Peyer's patch (tissue), 4 donors: ENCODE measurements around the gene BBS7. TPM values are rescaled to one million over a fixed set of nuclear protein-coding genes. Genes with fewer than 3 reads are reported as not detected.

ENCODE experiments used
- DNase-seq, 3 donors: peaks; one replicate each; pipeline ENCODE4 v3.0.0-alpha.2; 2017 to 2019
- H3K27ac ChIP-seq, 4 donors: fragments of 200-600 bp; sonication (generic); one replicate each; pipeline ENCODE4 v1.5.1; 2016 to 2019
- H3K27me3 ChIP-seq, 2 donors: fragments of 200-600 bp; sonication (generic); one replicate each; pipeline ENCODE4 v1.5.1; 2019
- H3K36me3 ChIP-seq, 3 donors: fragments of 200-600 bp; sonication (generic); one replicate each; pipeline ENCODE4 v1.5.1; 2016 to 2019
- H3K4me1 ChIP-seq, 4 donors: fragments of 200-600 bp; sonication (generic); one replicate each; pipeline ENCODE4 v1.5.1; 2016 to 2019
- H3K4me3 ChIP-seq, 4 donors: fragments of 200-600 bp; sonication (generic); 1 replicate in 3 of 4; 2 replicates in 1 of 4; pipeline ENCODE4 v1.5.1; 2016 to 2019; ENCODE audit warnings: mild to moderate bottlenecking in 1 of 4
- H3K9me3 ChIP-seq, 4 donors: fragments of 200-600 bp; sonication (generic); one replicate each; pipeline ENCODE4 v1.5.1; 2016 to 2019; ENCODE audit warnings: mild to moderate bottlenecking in 1 of 4
- POLR2A ChIP-seq, 2 donors: fragments of 450-650 bp; IDR thresholded peaks; one replicate each; pipeline ENCODE4 v1.5.1; 2017; ENCODE audit warnings: antibody characterized with exemption in 2 of 2, mild to moderate bottlenecking in 2 of 2, moderate library complexity in 2 of 2
- total RNA-seq, 4 donors: library from RNA; depleted of rRNA; stranded (reverse); fragments of >200 nt; gene quantifications; one replicate each; pipeline ENCODE4 v1.1.0, GENCODE V29; 2016
- TF ChIP-seq, protein P1 (sequence below), 6 experiments: fragments of 450-650 bp in 4 of 6; fragments of 200-600 bp in 2 of 6; sonication (generic) in 1 of 6; IDR thresholded peaks; one replicate each; pipeline ENCODE4 v1.5.1; 2017 to 2019; ENCODE audit warnings: antibody characterized with exemption in 6 of 6, mild to moderate bottlenecking in 3 of 6, moderate library complexity in 1 of 6

Gene BBS7
- total RNA-seq, 4 donors from 2014 or later = 4.2 to 10.0 (median 8.6) TPM

DNA sequence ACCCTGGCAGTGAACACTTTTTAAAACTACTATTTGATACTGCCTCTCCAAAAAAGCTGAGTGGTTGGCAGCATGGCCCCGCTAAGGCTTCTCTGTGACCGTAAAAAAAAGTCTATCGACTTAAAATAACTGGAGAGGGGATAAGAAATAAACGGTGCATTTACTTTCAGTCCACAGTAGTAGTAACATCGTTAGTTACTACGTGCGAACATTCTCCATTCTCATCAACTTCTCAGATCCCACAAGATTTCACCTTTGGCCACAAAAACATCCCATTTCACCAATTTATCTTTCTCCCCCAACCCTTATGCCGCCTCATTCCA lies 69.7 kb downstream of the BBS7 start:
- Histone ChIP-seq H3K4me3 (peak overlapping the region; percentile 67 to 76 (median 71)), H3K9me3 (no peaks in the 10 kb centered on the region), H3K36me3 (peaks cover 0 to 27% (median 0%) of the 10 kb centered on the region in 3 donors), H3K27ac (peak overlapping the region; percentile 83 to 93 (median 87)), H3K27me3 (no peaks in the 10 kb centered on the region), H3K4me1 (peaks cover 0 to 12% (median 2%) of the 10 kb centered on the region in 4 donors)
- DNase-seq = no peak
- no peak for TF ChIP-seq POLR2A (IDR thresholded peaks at IDR 0.05)
- TF ChIP-seq, protein P1, sequence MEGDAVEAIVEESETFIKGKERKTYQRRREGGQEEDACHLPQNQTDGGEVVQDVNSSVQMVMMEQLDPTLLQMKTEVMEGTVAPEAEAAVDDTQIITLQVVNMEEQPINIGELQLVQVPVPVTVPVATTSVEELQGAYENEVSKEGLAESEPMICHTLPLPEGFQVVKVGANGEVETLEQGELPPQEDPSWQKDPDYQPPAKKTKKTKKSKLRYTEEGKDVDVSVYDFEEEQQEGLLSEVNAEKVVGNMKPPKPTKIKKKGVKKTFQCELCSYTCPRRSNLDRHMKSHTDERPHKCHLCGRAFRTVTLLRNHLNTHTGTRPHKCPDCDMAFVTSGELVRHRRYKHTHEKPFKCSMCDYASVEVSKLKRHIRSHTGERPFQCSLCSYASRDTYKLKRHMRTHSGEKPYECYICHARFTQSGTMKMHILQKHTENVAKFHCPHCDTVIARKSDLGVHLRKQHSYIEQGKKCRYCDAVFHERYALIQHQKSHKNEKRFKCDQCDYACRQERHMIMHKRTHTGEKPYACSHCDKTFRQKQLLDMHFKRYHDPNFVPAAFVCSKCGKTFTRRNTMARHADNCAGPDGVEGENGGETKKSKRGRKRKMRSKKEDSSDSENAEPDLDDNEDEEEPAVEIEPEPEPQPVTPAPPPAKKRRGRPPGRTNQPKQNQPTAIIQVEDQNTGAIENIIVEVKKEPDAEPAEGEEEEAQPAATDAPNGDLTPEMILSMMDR (IDR thresholded peaks at IDR 0.05) = no peak

- Histone ChIP-seq H3K9me3 (no peaks in the 10 kb centered on the region), H3K27me3 (no peaks in the 10 kb centered on the region), H3K36me3 (peaks cover 0 to 21% (median 0%) of the 10 kb centered on the region in 3 donors), H3K27ac (peak overlapping the region in 3 of 4 donors; percentile 83 to 93 (median 90)), H3K4me1 (peaks cover 0 to 12% (median 2%) of the 10 kb centered on the region in 4 donors), H3K4me3 (no peak overlapping the region)
- DNase-seq = no peak
- TF ChIP-seq POLR2A (IDR thresholded peaks at IDR 0.05) = no peak
- TF ChIP-seq, protein P1 (IDR thresholded peaks at IDR 0.05) = no peak
Observed at GRCh38 chr4:121799867-121800501, 70.3 kb downstream of the BBS7 start.

DNA sequence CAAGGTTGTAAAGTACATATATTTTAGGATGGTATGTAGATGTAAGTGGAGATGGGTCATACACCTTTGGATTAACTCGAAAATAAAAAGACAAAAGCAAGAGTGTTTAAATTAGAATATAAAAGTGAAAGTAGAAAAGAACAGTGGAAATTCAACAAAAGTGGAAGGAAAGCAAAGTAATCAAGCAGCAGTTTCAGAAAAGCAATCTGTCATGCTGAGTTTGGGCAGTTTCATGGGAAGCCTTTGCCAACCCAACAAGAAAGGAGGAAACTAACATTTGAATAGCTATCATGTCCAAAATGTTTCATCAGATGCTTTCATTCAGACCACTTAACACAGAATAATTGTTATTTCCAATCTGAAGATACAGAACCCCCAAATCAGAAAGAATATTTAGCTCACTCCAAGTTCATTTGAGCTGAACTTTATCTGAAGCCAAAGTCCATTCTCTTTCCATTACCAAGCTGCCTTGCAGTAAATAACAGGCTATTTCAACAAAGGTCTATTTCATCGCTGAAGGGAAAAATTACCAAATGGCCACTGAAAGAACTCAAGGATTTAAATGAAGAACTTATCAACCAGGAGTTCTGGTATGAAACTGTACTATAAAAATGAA lies 71.0 kb downstream of the BBS7 start:
- Histone ChIP-seq H3K4me1 (peaks cover 0 to 12% (median 2%) of the 10 kb centered on the region in 4 donors), H3K27ac (no peak overlapping the region), H3K36me3 (peaks cover 0 to 14% (median 0%) of the 10 kb centered on the region in 3 donors), H3K4me3 (no peak overlapping the region), H3K9me3 (no peaks in the 10 kb centered on the region), H3K27me3 (no peaks in the 10 kb centered on the region)
- no peak for DNase-seq
- TF ChIP-seq, protein P1 (IDR thresholded peaks at IDR 0.05) = no peak
- TF ChIP-seq POLR2A (IDR thresholded peaks at IDR 0.05) = no peak

DNA sequence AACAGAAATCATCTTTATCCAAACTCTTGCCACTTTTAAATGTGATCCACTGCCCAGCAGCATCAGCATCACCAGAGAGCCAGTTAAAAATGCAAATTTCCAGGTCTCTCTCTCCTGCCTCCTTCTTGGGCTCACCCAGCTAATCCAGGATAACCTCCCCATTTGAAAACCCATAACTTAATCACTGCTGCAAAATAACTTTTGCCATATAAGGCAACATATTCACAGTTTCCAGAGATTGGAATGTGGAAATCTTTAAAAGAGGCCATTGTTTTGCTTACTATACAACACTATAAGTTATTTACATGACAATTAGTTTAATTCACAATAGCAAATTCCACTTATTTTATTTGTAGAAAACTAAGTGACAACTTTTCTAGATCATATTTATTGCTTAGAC lies 74.0 kb downstream of the BBS7 start:
- no peaks in the 10 kb centered on the region for H3K9me3 ChIP-seq
- no peaks in the 10 kb centered on the region for H3K4me1 ChIP-seq
- H3K4me3 ChIP-seq = no peak overlapping the region
- no peak overlapping the region for H3K27ac ChIP-seq
- H3K27me3 ChIP-seq = no peaks in the 10 kb centered on the region
- DNase-seq = no peak
- TF ChIP-seq, protein P1 (IDR thresholded peaks at IDR 0.05) = no peak
- TF ChIP-seq POLR2A (IDR thresholded peaks at IDR 0.05) = no peak
- H3K36me3 ChIP-seq = no peaks in the 10 kb centered on the region

GRCh38 chr4:121794505-121795188 lies 75.6 kb downstream of the BBS7 start:
- DNase-seq = no peak
- Histone ChIP-seq H3K36me3 (no peaks in the 10 kb centered on the region), H3K27me3 (no peaks in the 10 kb centered on the region), H3K27ac (no peak overlapping the region), H3K4me3 (no peak overlapping the region), H3K4me1 (no peaks in the 10 kb centered on the region), H3K9me3 (no peaks in the 10 kb centered on the region)
- TF ChIP-seq, protein P1 (IDR thresholded peaks at IDR 0.05) = no peak
- no peak for TF ChIP-seq POLR2A (IDR thresholded peaks at IDR 0.05)
